K562 (cell line): Measurements from ENCODE around the gene ACKR2.
A peak's percentile ranks its signal among the peaks of the same experiment; 100 is the strongest.

Source experiments
- CTCF ChIP-seq, 3 experiments: IDR thresholded peaks in 2 of 3; conservative IDR thresholded peaks in 1 of 3; 2 replicates each; pipeline ENCODE4 v1.5.1; 2011 to 2012; ENCODE audit warnings: low read length in 3 of 3, mild to moderate bottlenecking in 3 of 3, control low read depth in 2 of 3, improper control_type of control experiment in 1 of 3, inconsistent platforms in 1 of 3, low read depth in 1 of 3, mixed read lengths in 1 of 3, moderate library complexity in 1 of 3; ENCODE audit not compliant: insufficient read depth in 2 of 3
- USF2 ChIP-seq: sonication (generic); formaldehyde crosslinking; IDR thresholded peaks from 2 replicates; pipeline ENCODE4 v1.5.0; 2020; ENCODE audit warnings: missing genetic modification reagents
- ZNF133 ChIP-seq: fragments of 250-450 bp; sonication (Bioruptor Pico); IDR thresholded peaks from 2 replicates; pipeline ENCODE4 v1.4.0; 2020; ENCODE audit warnings: mild to moderate bottlenecking
- ZNF318 ChIP-seq, 2 experiments: fragments of 450-650 bp; IDR thresholded peaks; 2 replicates each; pipeline ENCODE4 v1.6.1; 2016; ENCODE audit warnings: mild to moderate bottlenecking in 2 of 2, borderline replicate concordance in 1 of 2, low read depth in 1 of 2, moderate library complexity in 1 of 2
- ZNF407 ChIP-seq: fragments of 450-650 bp; IDR thresholded peaks from 2 replicates; pipeline ENCODE4 v1.6.1; 2016; ENCODE audit warnings: low read depth
- ZNF696 ChIP-seq: fragments of 250-450 bp; sonication (Bioruptor Pico); conservative IDR thresholded peaks from 2 replicates; pipeline ENCODE4 v1.4.0; 2020; ENCODE audit warnings: mild to moderate bottlenecking, moderate library complexity
- ZNF76 ChIP-seq: fragments of 250-450 bp; sonication (Bioruptor Pico); IDR thresholded peaks from 2 replicates; pipeline ENCODE4 v1.4.0; 2020; ENCODE audit warnings: mild to moderate bottlenecking, moderate library complexity, borderline replicate concordance
- ZSCAN29 ChIP-seq: fragments of 450-650 bp; IDR thresholded peaks from 2 replicates; pipeline ENCODE4 v1.6.1; 2017

- TF ChIP-seq ZNF407 (peak; percentile 51; the same call in 1 of the 2 replicates), CTCF (IDR thresholded peaks at IDR 0.05 in 2 of 3, conservative IDR thresholded peaks at IDR 0.05 in 1 of 3; ENCODE audit: insufficient read depth in 2 of 3, low read depth in 1 of 3, low read length in 3 of 3) (no peak), ZNF696 (CRISPR knock-in tag) (no peak), ZNF76 (CRISPR knock-in tag) (no peak), ZNF318 (IDR thresholded peaks at IDR 0.05; ENCODE audit: borderline replicate concordance in 1 of 2, low read depth in 1 of 2) (no peak), ZSCAN29 (no peak), ZNF133 (no peak), USF2 (CRISPR knock-in tag) (no peak)
These were observed 35.9 kb upstream of the ACKR2 start for GRCh38 chr3:42773409-42773751.
